Activated T-cell treated with anti-CD3 and anti-CD28 coated beads, Interleukin-2, amount 50 U/mL, for 4 hours (primary cell): ENCODE data around the gene SLFN14. TPM values are rescaled to one million over a fixed set of nuclear protein-coding genes. Genes with fewer than 3 reads are reported as not detected.
"Not testable (repeated sequence)": the region's sequence is repeated elsewhere in the genome, so short reads cannot be mapped to it uniquely, and the experiment has no call there.

Source experiments
- ATAC-seq, 2 donors: fragments of 200-7000 bp; cut with Tn5 transposase; one replicate each; pipeline ENCODE4 v1.10.0; 2021
- DNase-seq: peaks from one replicate; pipeline ENCODE4 v3.0.0-alpha.2; 2020
- H3K27me3 Mint-ChIP-seq: one replicate; pipeline ENCODE4 v1.8.0; 2021; ENCODE audit warnings: low read depth, mixed read lengths
- H3K36me3 Mint-ChIP-seq: one replicate; pipeline ENCODE4 v1.8.0; 2022; ENCODE audit warnings: mixed read lengths; ENCODE audit not compliant: insufficient read depth
- H3K4me1 Mint-ChIP-seq: one replicate; pipeline ENCODE4 v1.8.0; 2021; ENCODE audit warnings: low read depth, mixed read lengths
- H3K4me3 Mint-ChIP-seq: one replicate; pipeline ENCODE4 v1.8.0; 2021; ENCODE audit warnings: mild to moderate bottlenecking, moderate library complexity, mixed read lengths
- H3K9me3 Mint-ChIP-seq: one replicate; pipeline ENCODE4 v1.8.0; 2021; ENCODE audit warnings: mixed read lengths
- total RNA-seq, 3 donors: library from RNA; stranded (reverse); gene quantifications; one replicate each; pipeline ENCODE4 v1.2.1, GENCODE V29; 2021

Gene SLFN14
- total RNA-seq, 3 donors from 2014 or later, result not detected

GRCh38 chr17:35546487-35546886 lies 14.1 kb downstream of the SLFN14 start:
- peaks cover 19% of the 10 kb centered on the region for H3K4me1 Mint-ChIP-seq
- no peak for DNase-seq
- no peak for ATAC-seq

GRCh38 chr17:35545150-35545549 lies 15.5 kb downstream of the SLFN14 start:
- Mint-ChIP-seq H3K4me1 (peaks cover 29% of the 10 kb centered on the region), H3K27me3 (no peaks in the 10 kb centered on the region), H3K4me3 (no peak overlapping the region), H3K9me3 (no peaks in the 10 kb centered on the region), H3K36me3 (no peaks in the 10 kb centered on the region)
- DNase-seq (no peak), ATAC-seq (no peak)

More at GRCh38 chr17:35546487-35546886, 14.1 kb downstream of the SLFN14 start:
- Mint-ChIP-seq H3K27me3 (no peaks in the 10 kb centered on the region), H3K9me3 (no peaks in the 10 kb centered on the region), H3K36me3 (no peaks in the 10 kb centered on the region), H3K4me3 (no peak overlapping the region)

GRCh38 chr17:35543856-35544255 lies 16.8 kb downstream of the SLFN14 start:
- ATAC-seq (no peak), DNase-seq (no peak)
- H3K9me3 Mint-ChIP-seq, result no peaks in the 10 kb centered on the region
- peaks cover 42% of the 10 kb centered on the region for H3K4me1 Mint-ChIP-seq
- H3K36me3 Mint-ChIP-seq, result no peaks in the 10 kb centered on the region
- H3K4me3 Mint-ChIP-seq, result no peak overlapping the region
- no peaks in the 10 kb centered on the region for H3K27me3 Mint-ChIP-seq

GRCh38 chr17:35542990-35543389 lies 17.6 kb downstream of the SLFN14 start:
- no peak overlapping the region for H3K4me3 Mint-ChIP-seq
- H3K27me3 Mint-ChIP-seq, result no peaks in the 10 kb centered on the region
- no peak for DNase-seq
- no peaks in the 10 kb centered on the region for H3K9me3 Mint-ChIP-seq
- no peak for ATAC-seq
- H3K4me1 Mint-ChIP-seq, result peaks cover 50% of the 10 kb centered on the region
- no peaks in the 10 kb centered on the region for H3K36me3 Mint-ChIP-seq

GRCh38 chr17:35541434-35541833 lies 19.2 kb downstream of the SLFN14 start:
- Mint-ChIP-seq H3K9me3 (no peaks in the 10 kb centered on the region), H3K4me1 (peaks cover 51% of the 10 kb centered on the region), H3K36me3 (no peaks in the 10 kb centered on the region), H3K4me3 (peak overlapping the region; percentile 89), H3K27me3 (no peaks in the 10 kb centered on the region)
- ATAC-seq (no peak), DNase-seq (no peak)

- H3K27me3 Mint-ChIP-seq, result no peaks in the 10 kb centered on the region
- ATAC-seq, result peak in 1 of 2 donors; percentile 17
- peak; percentile 19 for DNase-seq
- H3K9me3 Mint-ChIP-seq, result no peaks in the 10 kb centered on the region
- H3K4me3 Mint-ChIP-seq, result peak overlapping the region; percentile 89
- H3K4me1 Mint-ChIP-seq, result peaks cover 55% of the 10 kb centered on the region
- H3K36me3 Mint-ChIP-seq, result peaks cover 2% of the 10 kb centered on the region
Measured at GRCh38 chr17:35540589-35541404, 19.8 kb downstream of the SLFN14 start.

GRCh38 chr17:35539659-35540026 lies 21.0 kb downstream of the SLFN14 start:
- Mint-ChIP-seq H3K36me3 (peaks cover 2% of the 10 kb centered on the region), H3K9me3 (no peaks in the 10 kb centered on the region), H3K27me3 (no peaks in the 10 kb centered on the region), H3K4me1 (peaks cover 52% of the 10 kb centered on the region), H3K4me3 (peak overlapping the region; percentile 67)
- DNase-seq (no peak), ATAC-seq (no peak)

- Mint-ChIP-seq H3K9me3 (no peaks in the 10 kb centered on the region), H3K36me3 (peaks cover 4% of the 10 kb centered on the region), H3K4me3 (peak within 1 kb of the TSS; percentile 71), H3K4me1 (peaks cover 53% of the 10 kb centered on the region), H3K27me3 (no peaks in the 10 kb centered on the region)
- DNase-seq, result no peak
- peak; percentile 59 to 62 for ATAC-seq
Measured at GRCh38 chr17:35537601-35538141, 22.9 kb downstream of the SLFN14 start, which contains the start of gene SLFN12L. TSS of gene SLFN12L (minus strand) at chr17:35537678. CDS start at chr17:35522364, 15,314 bp downstream.

GRCh38 chr17:35536664-35537171 lies 23.9 kb downstream of the SLFN14 start:
- Mint-ChIP-seq H3K9me3 (no peaks in the 10 kb centered on the region), H3K27me3 (no peaks in the 10 kb centered on the region), H3K4me1 (peaks cover 63% of the 10 kb centered on the region), H3K36me3 (peaks cover 4% of the 10 kb centered on the region), H3K4me3 (peak overlapping the region; percentile 71)
- ATAC-seq (peak; percentile 44 to 46), DNase-seq (peak; percentile 24)

- ATAC-seq, H3K9me3 Mint-ChIP-seq, DNase-seq, H3K36me3 Mint-ChIP-seq, H3K27me3 Mint-ChIP-seq: not testable (repeated sequence)
- Mint-ChIP-seq H3K4me3 (peak overlapping the region; percentile 71), H3K4me1 (peaks cover 63% of the 10 kb centered on the region)
Measured at GRCh38 chr17:35535406-35535805, 25.2 kb downstream of the SLFN14 start.

GRCh38 chr17:35534576-35535093 lies 26.0 kb downstream of the SLFN14 start:
- Mint-ChIP-seq H3K36me3 (peaks cover 4% of the 10 kb centered on the region), H3K4me3 (peak overlapping the region; percentile 71), H3K4me1 (peaks cover 61% of the 10 kb centered on the region), H3K27me3 (no peaks in the 10 kb centered on the region), H3K9me3 (no peaks in the 10 kb centered on the region)
- no peak for ATAC-seq
- no peak for DNase-seq

GRCh38 chr17:35531160-35531559 lies 29.5 kb downstream of the SLFN14 start:
- Mint-ChIP-seq H3K36me3 (peaks cover 18% of the 10 kb centered on the region), H3K27me3 (no peaks in the 10 kb centered on the region)
- ATAC-seq, result peak in 1 of 2 donors; percentile 33

GRCh38 chr17:35529866-35530265 lies 30.8 kb downstream of the SLFN14 start:
- Mint-ChIP-seq H3K4me1 (peaks cover 79% of the 10 kb centered on the region), H3K27me3 (no peaks in the 10 kb centered on the region), H3K36me3 (peaks cover 17% of the 10 kb centered on the region), H3K9me3 (no peaks in the 10 kb centered on the region), H3K4me3 (peak overlapping the region; percentile 60)
- DNase-seq (no peak), ATAC-seq (no peak)

More at GRCh38 chr17:35531160-35531559, 29.5 kb downstream of the SLFN14 start:
- DNase-seq, result no peak
- peaks cover 70% of the 10 kb centered on the region for H3K4me1 Mint-ChIP-seq
- H3K4me3 Mint-ChIP-seq, result no peak overlapping the region
- H3K9me3 Mint-ChIP-seq, result no peaks in the 10 kb centered on the region

- H3K9me3 Mint-ChIP-seq, H3K4me3 Mint-ChIP-seq, DNase-seq, H3K27me3 Mint-ChIP-seq, ATAC-seq: not testable (repeated sequence)
- peaks cover 79% of the 10 kb centered on the region for H3K4me1 Mint-ChIP-seq
- peaks cover 17% of the 10 kb centered on the region for H3K36me3 Mint-ChIP-seq
Measured at GRCh38 chr17:35529326-35529725, 31.3 kb downstream of the SLFN14 start.
